NCI-H1092 treated with DMSO at 0.1 percent for 48 hours (cell line): ENCODE measurements around the gene OR7C1.
"Not testable (repeated sequence)": the region's sequence is repeated elsewhere in the genome, so short reads cannot be mapped to it uniquely, and the experiment has no call there.

ENCODE experiments used
- DNase-seq: peaks from one replicate; lab custom pipeline; 2025; lab: John Stamatoyannopoulos, UW

Gene OR7C1

DNA sequence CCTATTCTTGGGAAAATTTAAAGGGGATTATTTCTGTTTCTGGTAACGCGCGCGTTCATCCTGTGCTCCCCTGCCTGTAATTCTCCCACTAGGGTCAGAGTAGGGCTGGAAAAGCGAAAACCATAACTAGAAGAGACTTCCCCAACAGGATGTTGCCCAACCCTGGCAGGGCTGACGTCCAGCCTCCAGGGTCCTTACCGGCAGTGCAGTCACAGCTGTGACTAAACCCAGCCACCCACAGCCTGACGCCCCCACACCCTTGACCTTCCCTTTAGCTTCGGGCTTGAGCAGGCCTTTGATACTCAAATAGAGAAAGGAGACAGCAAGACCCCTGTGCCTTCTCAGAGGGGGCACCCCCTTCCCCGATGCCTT is 50.3 kb downstream of the OR7C1 start:
- not testable (repeated sequence) for DNase-seq

GRCh38 chr19:14783410-14783998 is 51.5 kb downstream of the OR7C1 start:
- not testable (repeated sequence) for DNase-seq

- no peak for DNase-seq
These were observed 52.2 kb downstream of the OR7C1 start for GRCh38 chr19:14782626-14783409.

- not testable (repeated sequence) for DNase-seq
These were observed 53.1 kb downstream of the OR7C1 start for GRCh38 chr19:14781713-14782536.

DNA sequence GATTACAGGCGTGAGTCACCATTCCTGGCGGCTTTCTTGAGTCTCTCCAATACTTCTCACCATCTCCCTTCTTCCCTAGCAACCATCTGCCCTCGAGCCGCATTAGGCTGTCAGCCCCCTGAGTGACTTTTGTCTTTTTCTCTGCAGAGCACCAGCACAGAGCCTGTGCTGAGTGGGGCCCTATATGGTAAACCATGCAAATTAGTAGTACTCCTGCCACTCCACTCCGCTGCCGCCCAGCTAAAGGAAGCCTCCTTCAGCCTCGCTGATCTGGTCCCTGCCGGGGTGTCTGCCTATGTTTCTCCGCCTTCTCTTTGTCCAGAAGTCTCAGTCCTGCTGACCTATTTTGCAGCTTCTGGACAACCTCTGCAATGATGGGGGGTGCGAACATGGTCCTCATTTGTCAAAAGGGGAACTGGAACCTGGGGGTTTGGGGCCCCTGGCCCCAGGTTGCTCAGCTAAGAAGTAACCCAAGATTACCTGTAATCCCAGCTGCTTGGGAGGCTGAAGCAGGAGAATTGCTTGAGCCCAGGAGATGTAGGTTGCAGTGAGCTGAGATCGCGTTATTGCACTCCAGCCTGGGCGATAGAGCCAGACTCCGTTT is 54.3 kb downstream of the OR7C1 start:
- not testable (repeated sequence) for DNase-seq

DNA sequence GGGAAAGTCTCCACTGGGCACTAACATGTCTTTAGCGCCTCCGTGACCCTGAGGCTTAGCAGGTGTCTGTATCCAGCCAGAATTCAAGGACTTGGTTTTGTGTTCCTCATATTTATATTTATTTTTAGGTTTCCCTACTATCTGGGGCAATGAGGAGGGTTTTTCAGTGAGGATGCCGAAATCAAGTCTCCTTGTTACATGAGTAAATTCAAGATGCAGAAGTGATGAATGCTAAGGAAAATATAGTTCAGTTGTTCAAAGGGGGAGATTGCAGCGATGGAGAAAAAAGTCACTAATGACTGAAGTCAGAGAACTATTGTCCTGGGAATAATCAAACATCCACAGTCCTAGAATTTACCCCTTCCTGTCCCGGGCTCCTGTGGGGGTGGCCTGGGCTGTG is 55.8 kb downstream of the OR7C1 start:
- no peak for DNase-seq

- DNase-seq, result not testable (repeated sequence)
These were observed 56.7 kb downstream of the OR7C1 start, which contains the start of gene ADGRE2 for GRCh38 chr19:14778110-14778845. Gene ADGRE2 (minus strand): TSS chr19:14778560. CDS start chr19:14776756, 1,804 bp downstream.

DNA sequence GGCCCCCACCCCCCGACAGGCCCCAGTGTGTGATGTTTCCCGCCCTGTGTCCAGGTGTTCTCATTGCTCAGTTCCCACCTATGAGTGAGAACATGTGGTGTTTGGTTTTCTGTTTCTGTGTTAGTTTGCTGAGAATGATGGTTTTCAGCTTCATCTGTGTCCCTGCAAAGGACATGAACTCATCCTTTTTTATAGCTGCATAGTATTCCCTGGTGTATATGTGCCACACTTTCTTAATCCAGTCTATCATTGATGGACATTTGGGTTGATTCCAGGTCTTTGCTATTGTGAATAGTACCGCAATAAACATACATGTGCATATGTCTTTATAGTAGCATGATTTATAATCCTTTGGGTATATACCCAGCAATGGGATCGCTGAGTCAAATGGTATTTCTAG is 57.3 kb downstream of the OR7C1 start:
- not testable (repeated sequence) for DNase-seq

DNA sequence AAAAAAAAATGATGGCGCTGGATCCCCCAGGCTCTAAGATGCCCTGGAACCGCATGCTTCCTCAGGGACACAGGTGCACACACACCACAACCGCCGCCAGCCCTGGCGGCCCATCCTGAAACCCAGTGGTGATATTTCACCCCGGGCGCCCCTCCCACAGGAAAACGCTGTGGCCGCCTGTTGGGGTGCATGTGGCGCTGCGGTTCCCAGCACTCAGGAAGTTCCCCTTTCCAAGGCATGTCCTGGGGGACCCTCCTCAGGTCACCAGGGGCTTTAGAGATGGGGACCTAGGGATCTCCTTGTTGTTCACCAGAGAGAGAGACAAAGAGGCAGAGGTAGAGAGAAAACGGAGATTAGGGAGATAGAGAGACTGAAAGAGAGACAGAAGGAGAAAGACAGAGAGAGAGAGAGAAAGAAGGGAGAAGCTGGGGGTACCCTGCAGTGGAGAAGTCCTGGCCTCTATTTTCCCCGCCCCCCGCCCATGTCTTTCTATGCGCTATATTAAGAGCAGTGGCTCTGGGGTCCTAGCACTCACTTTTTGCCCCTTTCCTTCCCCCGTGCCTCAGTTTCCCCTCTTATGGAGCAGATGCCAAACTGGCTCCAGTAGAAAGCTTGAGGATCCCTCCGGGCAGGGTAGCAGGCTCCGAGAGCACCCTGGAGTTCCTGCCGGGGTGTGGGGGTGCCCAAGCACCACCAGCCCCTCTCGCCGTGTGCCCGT is 59.0 kb downstream of the OR7C1 start:
- no peak for DNase-seq

GRCh38 chr19:14775326-14775725 is 59.7 kb downstream of the OR7C1 start:
- DNase-seq, result not testable (repeated sequence)

GRCh38 chr19:14774373-14774772 is 60.6 kb downstream of the OR7C1 start:
- DNase-seq, result no peak

GRCh38 chr19:14773722-14774121 is 61.3 kb downstream of the OR7C1 start:
- DNase-seq, result not testable (repeated sequence)

DNA sequence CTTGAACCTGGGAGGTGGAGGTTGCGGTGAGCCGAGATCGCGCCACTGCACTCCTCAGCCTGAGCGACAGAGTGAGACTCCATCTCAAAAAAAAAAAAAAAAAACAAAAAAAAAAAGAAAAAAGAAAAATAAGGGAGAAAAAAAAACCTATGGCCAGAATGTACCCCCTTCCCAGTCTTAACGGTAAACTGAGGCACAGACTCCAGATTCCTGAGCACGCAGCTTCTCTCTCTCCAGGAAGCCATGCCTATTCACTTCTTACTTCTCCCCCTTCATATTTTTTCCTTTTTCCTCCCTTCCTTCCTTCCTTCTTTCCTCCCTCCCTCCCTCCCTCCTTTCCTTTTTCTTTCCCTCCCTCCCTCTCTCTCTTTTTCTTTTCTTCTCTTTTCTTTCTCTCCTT is 62.0 kb downstream of the OR7C1 start:
- no peak for DNase-seq

DNA sequence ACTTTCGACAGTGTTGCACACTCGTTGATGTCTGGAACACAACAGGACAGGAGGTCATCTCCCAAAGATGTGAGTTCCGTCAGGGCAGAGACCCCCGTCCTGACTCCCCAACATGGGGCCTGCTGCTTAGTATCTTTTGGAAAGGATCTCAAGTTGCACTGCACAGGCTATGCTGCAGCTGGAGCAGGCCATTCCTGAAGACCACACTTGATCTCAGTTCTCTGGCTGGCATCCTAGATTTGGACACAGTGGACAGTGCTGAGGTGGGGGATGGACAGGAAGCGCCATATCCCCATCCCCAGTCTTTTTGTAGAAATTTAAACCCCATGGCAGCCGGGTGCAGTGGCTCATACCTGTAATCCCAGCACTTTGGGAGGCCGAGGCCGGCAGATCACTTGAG is 62.5 kb downstream of the OR7C1 start:
- no peak for DNase-seq

DNA sequence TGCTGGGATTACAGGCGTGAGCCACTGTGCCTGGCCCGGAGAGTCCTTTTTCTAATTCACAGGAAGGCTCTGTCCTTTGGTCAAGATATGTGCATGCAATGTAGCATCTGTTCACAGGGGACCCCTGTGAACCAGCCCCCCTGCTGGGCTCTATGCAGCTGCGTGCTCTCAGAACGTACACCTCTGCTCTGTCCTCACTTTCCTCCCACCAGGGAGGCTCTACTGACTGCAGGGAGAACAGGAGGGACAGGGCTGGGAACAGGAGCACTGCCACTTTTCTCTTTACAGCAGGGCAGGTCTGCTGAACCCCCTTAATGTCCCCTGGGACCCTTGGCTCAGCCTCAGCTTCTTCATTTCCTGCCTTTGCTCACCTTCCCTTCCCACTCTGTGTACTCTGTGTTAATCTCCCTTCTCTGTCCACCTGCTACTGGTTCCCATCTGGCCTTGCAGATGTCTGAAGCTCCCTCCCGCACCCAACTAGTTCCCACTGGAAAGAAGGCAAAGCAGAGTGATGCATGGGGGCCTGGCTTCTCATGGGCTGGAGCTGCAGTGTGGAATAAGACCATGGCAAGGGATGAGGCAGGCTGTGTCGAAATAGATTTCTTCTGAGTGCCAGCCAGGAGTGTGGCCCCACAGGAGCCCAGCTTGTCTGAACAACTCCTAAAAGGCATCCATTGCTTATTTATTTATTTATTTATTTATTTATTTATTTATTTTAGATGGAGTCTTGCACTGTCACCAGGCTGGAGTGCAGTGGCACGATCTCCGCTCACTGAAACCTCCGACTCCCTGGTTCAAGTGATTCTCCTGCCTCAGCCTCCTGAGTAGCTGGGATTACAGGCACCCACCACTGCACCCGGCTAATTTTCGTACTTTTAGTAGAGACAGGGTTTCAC is 63.8 kb downstream of the OR7C1 start:
- no peak for DNase-seq

DNA sequence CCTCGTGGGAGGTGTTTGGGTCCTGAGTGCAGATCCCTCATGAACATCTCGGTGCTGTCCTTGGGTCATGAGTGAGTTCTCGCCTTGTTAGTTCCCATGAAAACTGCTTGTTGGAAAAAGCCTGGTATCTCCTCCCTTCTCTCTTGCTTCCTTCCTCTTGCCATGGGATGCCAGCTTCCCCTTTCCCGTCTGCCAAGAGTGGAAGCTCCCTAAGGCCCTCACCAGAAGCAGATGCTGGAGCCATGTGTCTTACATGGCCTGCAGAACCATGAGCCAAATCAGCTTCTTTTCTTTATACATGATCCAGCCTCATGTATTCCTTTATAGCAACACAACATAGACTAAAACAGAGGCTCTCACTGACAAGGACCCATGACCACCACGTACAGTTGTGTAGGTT is 64.8 kb downstream of the OR7C1 start:
- no peak for DNase-seq

- DNase-seq, result no peak
These were observed 65.8 kb downstream of the OR7C1 start for GRCh38 chr19:14769201-14769600.

GRCh38 chr19:14768001-14768400 is 67.0 kb downstream of the OR7C1 start:
- DNase-seq, result no peak

DNA sequence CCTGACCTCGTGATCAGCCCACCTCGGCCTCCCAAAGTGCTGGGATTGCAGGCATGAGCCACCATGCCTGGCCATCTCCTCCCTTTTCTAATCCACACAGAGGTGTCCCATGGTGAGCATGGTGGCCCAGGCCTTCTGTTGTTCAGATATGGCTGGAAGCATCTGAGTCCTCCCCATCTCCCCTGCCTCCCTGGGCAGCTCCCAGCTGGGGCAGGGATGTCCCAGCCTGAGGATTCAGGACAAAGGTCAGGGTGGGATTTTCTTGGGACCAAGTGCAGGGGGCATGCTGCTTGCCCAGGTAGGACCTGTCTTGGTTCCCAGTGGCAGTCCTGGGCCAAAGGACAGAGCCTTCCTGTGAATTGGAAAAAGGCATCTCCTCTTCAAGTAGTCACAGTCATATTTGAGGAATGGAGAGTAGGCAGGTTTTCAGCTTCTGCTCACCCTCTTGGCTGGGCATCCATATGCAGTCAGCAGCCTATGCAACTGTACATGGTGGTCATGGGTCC is 67.5 kb downstream of the OR7C1 start:
- DNase-seq, result no peak

GRCh38 chr19:14765841-14766240 is 69.1 kb downstream of the OR7C1 start:
- DNase-seq, result not testable (repeated sequence)
